HG02840 (cell line): ENCODE data around the gene FNDC3B.
"Not testable (repeated sequence)": the region's sequence is repeated elsewhere in the genome, so short reads cannot be mapped to it uniquely, and the experiment has no call there.

Source experiments
- ATAC-seq: cut with Tn5 transposase; IDR thresholded peaks from one replicate; pipeline ENCODE4 v1.9.1; 2021; ENCODE audit warnings: mild to moderate bottlenecking, moderate library complexity, moderate number of reproducible peaks; ENCODE audit not compliant: unreplicated experiment, low FRiP score

The FNDC3B gene

GRCh38 chr3:172249039-172249438 lies 209.7 kb downstream of the FNDC3B start:
- no peak for ATAC-seq

DNA sequence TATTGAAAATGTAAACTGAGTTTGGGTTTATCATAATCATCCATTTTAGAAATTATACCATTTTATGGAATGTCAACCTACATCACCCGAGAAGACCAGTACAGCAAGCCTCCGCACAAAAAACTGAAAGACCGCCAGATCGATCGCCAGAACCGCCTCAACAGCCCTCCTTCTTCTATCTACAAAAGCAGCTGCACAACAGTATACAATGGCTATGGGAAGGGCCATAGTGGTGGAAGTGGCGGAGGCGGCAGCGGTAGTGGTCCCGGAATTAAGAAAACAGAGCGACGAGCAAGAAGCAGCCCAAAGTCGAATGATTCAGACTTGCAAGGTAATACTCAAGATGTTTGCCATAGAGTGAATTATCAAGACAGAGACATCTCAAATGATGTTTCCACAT lies 211.8 kb downstream of the FNDC3B start:
- ATAC-seq, result no peak

GRCh38 chr3:172253200-172253599 lies 213.8 kb downstream of the FNDC3B start:
- no peak for ATAC-seq

DNA sequence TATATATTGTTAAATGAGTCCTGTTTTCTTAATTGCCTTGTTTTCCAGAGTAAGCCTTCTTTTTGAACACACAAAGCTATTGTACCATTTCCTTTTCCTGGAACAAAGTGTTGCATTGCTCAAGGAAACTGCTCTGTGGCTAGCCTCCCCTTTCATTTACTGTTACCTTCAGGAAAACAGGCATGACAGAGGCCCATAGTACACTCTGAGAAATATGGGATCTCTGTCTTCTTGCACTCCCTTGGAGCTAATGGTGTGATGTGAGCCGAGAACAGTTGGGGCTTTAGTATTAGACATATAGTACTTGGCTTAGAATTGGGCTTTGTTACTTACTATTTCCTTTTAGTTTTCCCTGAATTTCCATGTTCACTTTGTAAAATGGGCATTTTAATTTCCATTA lies 215.2 kb downstream of the FNDC3B start:
- no peak for ATAC-seq

DNA sequence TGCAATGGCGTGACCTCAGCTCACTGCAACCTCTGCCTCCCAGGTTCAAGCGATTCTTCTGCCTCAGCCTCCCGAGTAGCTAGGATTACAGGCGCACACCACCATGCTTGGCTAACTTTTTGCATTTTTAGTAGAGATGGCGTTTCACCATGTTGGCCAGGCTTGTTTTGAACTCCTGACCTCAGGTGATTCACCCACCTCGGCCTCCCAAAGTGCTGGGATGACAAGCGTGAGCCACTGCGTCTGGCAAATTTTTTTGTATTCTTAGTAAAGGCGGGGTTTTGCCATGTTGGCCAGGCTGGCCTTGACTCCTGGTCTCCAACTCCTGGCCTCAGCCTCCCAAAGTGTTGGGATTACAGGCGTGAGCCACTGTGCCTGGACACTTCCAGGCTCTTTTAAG lies 215.9 kb downstream of the FNDC3B start:
- not testable (repeated sequence) for ATAC-seq

DNA sequence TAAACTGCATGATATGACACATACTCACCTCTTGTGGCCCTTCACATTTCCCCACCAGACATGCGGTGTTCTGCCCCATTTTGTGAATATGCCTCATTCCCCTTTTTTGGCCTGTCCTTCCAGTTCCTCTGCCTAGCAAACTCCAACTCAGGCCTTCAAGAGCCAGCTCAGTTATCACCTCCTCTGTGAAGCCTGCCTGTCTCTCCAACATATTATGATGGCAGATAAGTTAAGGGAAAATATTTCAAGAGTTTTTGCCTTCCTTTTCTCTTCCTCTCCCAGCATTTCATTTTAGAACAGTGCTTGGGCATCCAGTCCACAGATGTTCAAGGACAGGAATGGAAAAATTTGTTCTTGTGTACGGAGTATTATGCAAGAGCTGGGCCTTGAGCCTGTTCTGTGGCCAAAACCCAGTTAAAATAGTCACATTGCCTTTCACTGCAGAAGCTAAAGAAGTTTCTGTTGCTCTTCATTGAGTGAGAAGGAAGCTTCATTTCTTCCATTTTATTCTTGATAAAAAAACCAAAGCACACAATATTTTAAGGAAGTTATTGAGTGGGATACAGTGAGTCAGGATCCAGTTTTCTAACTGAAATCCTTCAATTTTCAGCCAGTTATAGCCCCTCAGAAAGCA lies 216.8 kb downstream of the FNDC3B start:
- no peak for ATAC-seq

GRCh38 chr3:172257648-172258400 lies 218.4 kb downstream of the FNDC3B start:
- ATAC-seq, result no peak

- no peak for ATAC-seq
Measured at GRCh38 chr3:172258624-172259023, 219.2 kb downstream of the FNDC3B start.

DNA sequence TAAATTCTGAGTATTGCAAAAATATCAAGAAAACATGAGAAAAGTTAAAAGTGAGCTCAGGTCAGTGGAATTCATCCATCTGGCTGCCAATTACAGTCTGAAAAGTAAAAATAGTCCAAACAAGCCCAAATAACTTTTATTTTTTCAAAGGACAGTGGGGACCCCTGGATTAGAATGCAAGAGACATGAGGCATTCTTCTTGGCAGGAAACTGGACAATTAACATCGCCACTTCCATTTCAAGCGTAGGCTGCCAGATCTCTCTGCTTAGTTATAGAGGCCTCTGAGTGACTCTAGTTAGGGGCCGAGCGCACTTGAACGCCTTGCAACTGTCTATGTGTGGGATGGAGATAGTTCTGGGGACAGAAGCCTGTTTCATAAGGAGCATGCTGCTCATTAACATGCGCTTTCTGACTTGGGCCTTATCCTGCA lies 219.7 kb downstream of the FNDC3B start:
- no peak for ATAC-seq

- ATAC-seq, result no peak
Measured at GRCh38 chr3:172259726-172260248, 220.4 kb downstream of the FNDC3B start.

- no peak for ATAC-seq
Measured at GRCh38 chr3:172260381-172260780, 221.0 kb downstream of the FNDC3B start.

- no peak for ATAC-seq
Measured at GRCh38 chr3:172261054-172261453, 221.7 kb downstream of the FNDC3B start.

DNA sequence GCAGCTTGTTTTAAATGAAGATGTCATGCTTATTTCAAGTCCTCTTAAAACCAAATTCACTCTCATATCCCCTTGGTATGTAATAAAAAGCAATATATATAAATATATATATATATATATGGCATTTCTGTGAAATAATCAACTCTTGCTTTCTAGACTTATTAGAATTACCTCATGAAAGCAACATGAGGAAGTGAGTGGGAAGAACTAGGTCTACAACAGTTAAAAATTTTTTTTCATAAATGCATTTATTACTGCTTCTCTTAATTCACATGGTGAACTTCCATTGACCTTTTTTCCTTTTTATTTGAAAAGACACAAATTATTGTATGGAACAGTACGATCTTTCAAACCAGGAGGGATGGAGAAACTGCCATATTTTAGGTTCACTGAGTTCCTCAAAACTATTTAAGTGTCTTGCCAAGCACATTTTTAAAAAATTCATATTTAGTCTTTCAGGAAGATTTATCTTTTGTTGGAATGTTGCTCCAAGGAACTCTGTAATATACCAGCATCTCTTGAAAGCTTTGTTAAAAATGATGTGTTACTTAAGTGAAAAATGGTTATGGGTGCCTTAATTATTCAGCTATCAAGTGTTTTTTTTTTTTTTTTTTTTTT lies 223.7 kb downstream of the FNDC3B start:
- no peak for ATAC-seq

GRCh38 chr3:172263781-172264486 lies 224.6 kb downstream of the FNDC3B start:
- ATAC-seq, result no peak

DNA sequence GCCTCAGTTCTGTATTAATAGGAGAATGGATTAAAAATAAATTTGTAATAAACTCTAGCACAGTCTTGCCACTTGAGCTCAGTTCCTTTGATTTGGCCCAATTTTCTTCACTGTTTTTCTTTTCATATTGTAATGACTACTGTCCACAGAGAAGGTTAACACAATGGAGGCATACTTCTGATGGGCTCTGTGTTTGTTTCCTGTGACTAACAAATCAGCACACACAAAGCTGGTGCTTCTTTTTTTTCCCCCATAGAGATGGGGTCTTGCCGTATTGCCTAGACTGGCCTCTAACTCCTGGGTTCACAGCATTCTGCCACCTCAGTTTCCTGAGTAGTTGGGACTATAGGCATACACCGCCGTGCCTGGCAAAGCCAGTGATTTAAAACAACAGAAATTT lies 226.7 kb downstream of the FNDC3B start:
- no peak for ATAC-seq

GRCh38 chr3:172268425-172268824 lies 229.0 kb downstream of the FNDC3B start:
- no peak for ATAC-seq

- no peak for ATAC-seq
Measured at GRCh38 chr3:172268868-172269267, 229.5 kb downstream of the FNDC3B start.

- ATAC-seq, result peak; percentile 85
Measured at GRCh38 chr3:172270557-172271166, 231.3 kb downstream of the FNDC3B start.

GRCh38 chr3:172271386-172271976 lies 232.1 kb downstream of the FNDC3B start:
- ATAC-seq, result no peak

GRCh38 chr3:172272698-172273097 lies 233.3 kb downstream of the FNDC3B start:
- ATAC-seq, result no peak
